HL-60 (cell line): ENCODE data around the gene CUL1.
"Not testable (repeated sequence)": the region's sequence is repeated elsewhere in the genome, so short reads cannot be mapped to it uniquely, and the experiment has no call there.

Experiments
- DNase-seq, 2 experiments: peaks; one replicate each; pipeline ENCODE4 v3.0.0-alpha.2; 2010 to 2020; ENCODE audit warnings: low read depth in 1 of 2, low spot score in 1 of 2
- H3K27ac ChIP-seq: fragments of 250-450 bp; sonication (Bioruptor Pico); replicated peaks from 2 replicates; pipeline ENCODE4 v1.5.1; 2020; ENCODE audit warnings: mild to moderate bottlenecking, moderate library complexity
- H3K27me3 ChIP-seq: fragments of 250-450 bp; sonication (Bioruptor Pico); 2 replicates; pipeline ENCODE4 v1.5.1; 2021; ENCODE audit warnings: mild to moderate bottlenecking, moderate library complexity; ENCODE audit not compliant: insufficient read depth, poor library complexity, severe bottlenecking
- H3K4me3 ChIP-seq: replicated peaks from 2 replicates; pipeline ENCODE4 v1.5.1; 2011; ENCODE audit warnings: mild to moderate bottlenecking, control low read depth, low read length; ENCODE audit not compliant: insufficient read depth
- GABPA ChIP-seq: IDR thresholded peaks from 2 replicates; pipeline ENCODE4 v1.6.1; 2012; ENCODE audit warnings: low read depth
- POLR2AphosphoS5 ChIP-seq: IDR thresholded peaks from 2 replicates; pipeline ENCODE4 v1.6.1; 2012; ENCODE audit warnings: low read depth
- SPI1 ChIP-seq: IDR thresholded peaks from 2 replicates; pipeline ENCODE4 v1.6.1; 2012; ENCODE audit warnings: low read depth, mild to moderate bottlenecking, borderline replicate concordance
- TF ChIP-seq, protein P1 (sequence below): IDR thresholded peaks from 2 replicates; pipeline ENCODE4 v1.6.1; 2012; ENCODE audit warnings: low read depth; ENCODE audit not compliant: insufficient replicate concordance
- TF ChIP-seq, protein P2 (sequence below): IDR thresholded peaks from one replicate; pipeline ENCODE4 v1.5.1; 2011; ENCODE audit warnings: low read length, control low read depth, inconsistent platforms; ENCODE audit not compliant: insufficient read depth

CUL1 gene

DNA sequence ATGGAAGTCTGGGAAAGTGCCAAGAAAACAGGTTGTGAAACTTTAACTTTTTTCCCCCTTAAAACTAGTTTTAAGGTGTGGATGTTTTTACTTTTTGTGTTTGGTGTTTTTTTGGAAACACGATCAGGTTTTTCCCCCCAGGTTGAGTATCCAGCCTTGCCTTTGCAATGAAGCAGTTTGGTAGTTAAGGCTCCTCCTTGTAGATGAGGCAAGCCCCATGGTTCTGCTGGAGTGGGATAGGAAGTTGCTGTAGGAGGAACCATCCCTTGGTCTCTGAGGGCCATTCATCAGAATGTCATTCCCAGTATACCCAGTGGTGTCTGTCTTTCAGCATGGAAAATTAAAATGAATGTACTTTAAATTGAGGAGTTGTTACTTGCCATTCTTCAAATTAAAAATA is 2.7 kb downstream of the CUL1 start:
- Histone ChIP-seq H3K4me3 (peak overlapping the region; percentile 55; the same call in 1 of the 2 replicates), H3K27ac (no peak overlapping the region), H3K27me3 (no peaks in the 10 kb centered on the region)
- peak in 1 of 2 experiments; percentile 39 for DNase-seq
- TF ChIP-seq SPI1 (no peak), POLR2AphosphoS5 (no peak), GABPA (no peak)
- TF ChIP-seq, protein P1, sequence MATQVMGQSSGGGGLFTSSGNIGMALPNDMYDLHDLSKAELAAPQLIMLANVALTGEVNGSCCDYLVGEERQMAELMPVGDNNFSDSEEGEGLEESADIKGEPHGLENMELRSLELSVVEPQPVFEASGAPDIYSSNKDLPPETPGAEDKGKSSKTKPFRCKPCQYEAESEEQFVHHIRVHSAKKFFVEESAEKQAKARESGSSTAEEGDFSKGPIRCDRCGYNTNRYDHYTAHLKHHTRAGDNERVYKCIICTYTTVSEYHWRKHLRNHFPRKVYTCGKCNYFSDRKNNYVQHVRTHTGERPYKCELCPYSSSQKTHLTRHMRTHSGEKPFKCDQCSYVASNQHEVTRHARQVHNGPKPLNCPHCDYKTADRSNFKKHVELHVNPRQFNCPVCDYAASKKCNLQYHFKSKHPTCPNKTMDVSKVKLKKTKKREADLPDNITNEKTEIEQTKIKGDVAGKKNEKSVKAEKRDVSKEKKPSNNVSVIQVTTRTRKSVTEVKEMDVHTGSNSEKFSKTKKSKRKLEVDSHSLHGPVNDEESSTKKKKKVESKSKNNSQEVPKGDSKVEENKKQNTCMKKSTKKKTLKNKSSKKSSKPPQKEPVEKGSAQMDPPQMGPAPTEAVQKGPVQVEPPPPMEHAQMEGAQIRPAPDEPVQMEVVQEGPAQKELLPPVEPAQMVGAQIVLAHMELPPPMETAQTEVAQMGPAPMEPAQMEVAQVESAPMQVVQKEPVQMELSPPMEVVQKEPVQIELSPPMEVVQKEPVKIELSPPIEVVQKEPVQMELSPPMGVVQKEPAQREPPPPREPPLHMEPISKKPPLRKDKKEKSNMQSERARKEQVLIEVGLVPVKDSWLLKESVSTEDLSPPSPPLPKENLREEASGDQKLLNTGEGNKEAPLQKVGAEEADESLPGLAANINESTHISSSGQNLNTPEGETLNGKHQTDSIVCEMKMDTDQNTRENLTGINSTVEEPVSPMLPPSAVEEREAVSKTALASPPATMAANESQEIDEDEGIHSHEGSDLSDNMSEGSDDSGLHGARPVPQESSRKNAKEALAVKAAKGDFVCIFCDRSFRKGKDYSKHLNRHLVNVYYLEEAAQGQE = no peak
- TF ChIP-seq, protein P2, sequence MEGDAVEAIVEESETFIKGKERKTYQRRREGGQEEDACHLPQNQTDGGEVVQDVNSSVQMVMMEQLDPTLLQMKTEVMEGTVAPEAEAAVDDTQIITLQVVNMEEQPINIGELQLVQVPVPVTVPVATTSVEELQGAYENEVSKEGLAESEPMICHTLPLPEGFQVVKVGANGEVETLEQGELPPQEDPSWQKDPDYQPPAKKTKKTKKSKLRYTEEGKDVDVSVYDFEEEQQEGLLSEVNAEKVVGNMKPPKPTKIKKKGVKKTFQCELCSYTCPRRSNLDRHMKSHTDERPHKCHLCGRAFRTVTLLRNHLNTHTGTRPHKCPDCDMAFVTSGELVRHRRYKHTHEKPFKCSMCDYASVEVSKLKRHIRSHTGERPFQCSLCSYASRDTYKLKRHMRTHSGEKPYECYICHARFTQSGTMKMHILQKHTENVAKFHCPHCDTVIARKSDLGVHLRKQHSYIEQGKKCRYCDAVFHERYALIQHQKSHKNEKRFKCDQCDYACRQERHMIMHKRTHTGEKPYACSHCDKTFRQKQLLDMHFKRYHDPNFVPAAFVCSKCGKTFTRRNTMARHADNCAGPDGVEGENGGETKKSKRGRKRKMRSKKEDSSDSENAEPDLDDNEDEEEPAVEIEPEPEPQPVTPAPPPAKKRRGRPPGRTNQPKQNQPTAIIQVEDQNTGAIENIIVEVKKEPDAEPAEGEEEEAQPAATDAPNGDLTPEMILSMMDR = no peak

DNA sequence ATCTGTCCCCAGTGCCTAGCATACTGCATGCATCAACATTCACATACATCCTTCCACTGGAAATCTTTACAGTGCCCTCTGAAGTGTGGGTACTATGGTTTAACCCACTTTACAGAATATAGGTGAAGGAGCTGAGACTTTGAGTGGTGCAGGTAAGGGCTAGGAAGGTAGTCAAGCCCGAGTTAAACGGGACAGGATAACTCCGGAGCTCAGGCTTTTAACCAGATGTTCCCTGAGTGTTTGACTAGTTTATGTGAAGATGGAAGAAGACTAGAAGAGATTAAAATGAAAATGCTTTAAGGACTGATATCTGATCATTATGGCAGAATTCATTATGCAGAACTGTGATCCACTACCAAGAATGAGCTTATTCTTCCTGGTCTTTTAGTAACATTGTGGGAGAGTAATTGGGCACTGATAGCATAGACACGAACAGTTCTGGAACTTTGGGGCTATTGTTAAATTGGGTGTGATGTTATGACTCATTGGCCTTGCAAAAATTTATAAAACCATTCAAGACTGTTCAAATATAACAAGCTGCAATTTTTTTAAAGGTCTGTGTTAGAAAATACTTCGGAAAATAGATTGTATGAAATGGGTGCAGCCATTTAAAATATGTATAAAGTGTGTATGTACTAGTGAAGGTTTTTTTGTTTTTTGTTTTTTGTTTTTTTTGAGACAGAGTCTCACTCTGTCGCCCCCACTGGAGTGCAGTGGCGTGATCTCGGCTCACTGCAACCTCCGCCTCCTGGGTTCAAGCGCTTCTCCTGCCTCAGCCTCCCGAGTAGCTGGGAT is 4.4 kb downstream of the CUL1 start:
- no peak for DNase-seq
- Histone ChIP-seq H3K27me3 (no peaks in the 10 kb centered on the region), H3K4me3 (no peak overlapping the region), H3K27ac (no peak overlapping the region)
- TF ChIP-seq, protein P1 = no peak
- TF ChIP-seq, protein P2 = no peak
- no peak for TF ChIP-seq SPI1
- no peak for TF ChIP-seq GABPA

- DNase-seq, H3K4me3 ChIP-seq, H3K27ac ChIP-seq, H3K27me3 ChIP-seq: not testable (repeated sequence)
These were observed 4.9 kb downstream of the CUL1 start for GRCh38 chr7:148703671-148703962.

DNA sequence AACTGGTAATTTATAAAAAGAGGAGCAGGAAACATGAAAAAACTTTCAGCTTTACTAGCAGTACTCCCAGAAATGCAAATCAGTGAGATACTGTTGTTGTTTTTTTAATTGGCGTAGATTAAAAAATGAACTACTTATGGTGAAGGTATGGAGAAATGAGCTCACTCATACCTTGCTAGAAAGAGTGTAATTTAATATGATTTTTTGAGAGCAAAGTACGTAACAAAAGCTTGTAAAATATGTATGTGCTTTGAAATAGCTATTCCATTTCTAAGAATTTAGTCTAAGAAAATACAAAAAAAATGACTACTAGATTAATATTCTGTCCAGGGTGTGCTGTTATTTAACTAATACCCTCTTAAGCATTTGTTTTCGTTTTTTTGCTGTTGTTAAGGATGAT is 5.5 kb downstream of the CUL1 start:
- TF ChIP-seq, protein P2 = no peak
- no peak for TF ChIP-seq GABPA
- TF ChIP-seq SPI1 = no peak
- TF ChIP-seq, protein P1 = no peak
- TF ChIP-seq POLR2AphosphoS5 = no peak

More for the DNA sequence above, 5.5 kb downstream of the CUL1 start:
- no peak overlapping the region for H3K4me3 ChIP-seq
- H3K27me3 ChIP-seq = no peaks in the 10 kb centered on the region
- no peak overlapping the region for H3K27ac ChIP-seq
- DNase-seq = no peak
